Measurements from ENCODE around the gene FTO. TPM values are rescaled to one million over a fixed set of nuclear protein-coding genes. Genes with fewer than 3 reads are reported as not detected.

FTO gene
- polyA plus RNA-seq, 2 of the 4 experiments (the other 2 are of a cell fraction): 48.7 to 101 TPM

GRCh38 chr16:53891409-53892139 is 187.6 kb downstream of the FTO start:
- H3K9me3 ChIP-seq: no peaks in the 10 kb centered on the region
- CTCF ChIA-PET: interaction anchor here (0.6 to 2.2 kb wide), 20 partner anchors 8 to 1416 kb away, joined by 3 to 11 read pairs (median 3); no protein-coding TSS in a partner anchor
- POLR2A ChIA-PET: no interaction called here
- H3K4me1 ChIP-seq: peaks cover 30% of the 10 kb centered on the region
- DNase-seq (ENCODE audit: low read depth in 1 of 2, low spot score in 1 of 2) (no peak), FAIRE-seq (no peak), ATAC-seq (no peak)
- WGBS (ENCODE audit: missing lambda C conversion rate): 74% methylated on average over 9 of the region's 9 CpGs
- TF ChIP-seq ZC3H11A (IDR thresholded peaks at IDR 0.05) (no peak), ELK1 (IDR thresholded peaks at IDR 0.05; ENCODE audit: low read depth, low read length) (no peak), SMC3 (IDR thresholded peaks at IDR 0.05) (no peak), NPAS2 (CRISPR knock-in tag; IDR thresholded peaks at IDR 0.05; ENCODE audit: borderline replicate concordance) (no peak), RFX5 (IDR thresholded peaks at IDR 0.05) (no peak)
- H3K4me2 ChIP-seq: 0 out of 3 replicates have a peak overlapping the region, but pooled peaks have one; percentile 38
- no peak overlapping the region for H3K4me3 ChIP-seq
- H3K27ac ChIP-seq: peak overlapping the region in 1 of 2 experiments; percentile 9; a peak in 2 of 6 replicates

- Histone ChIP-seq H3K9me3 (no peaks in the 10 kb centered on the region), H3K4me2 (peak overlapping the region; percentile 38; the same call in 2 of the 3 replicates), H3K27ac (peak overlapping the region in 1 of 2 experiments; percentile 42; a peak in 1 of 6 replicates), H3K4me1 (peaks cover 30% of the 10 kb centered on the region), H3K4me3 (no peak overlapping the region)
- POLR2A ChIA-PET: no interaction called here
- DNase-seq (ENCODE audit: low read depth in 1 of 2, low spot score in 1 of 2) (peak; percentile 24 to 62), FAIRE-seq (no peak), ATAC-seq (peak; percentile 71 to 90; a peak in 4 of 6 replicates)
- CTCF ChIA-PET: interaction anchor here (0.6 to 2.2 kb wide), 20 partner anchors 8 to 1479 kb away, joined by 3 to 11 read pairs (median 3); no protein-coding TSS in a partner anchor
- TF ChIP-seq PHF8 (IDR thresholded peaks at IDR 0.05; ENCODE audit: borderline replicate concordance, low read depth) (no peak), HOXB5 (CRISPR knock-in tag; IDR thresholded peaks at IDR 0.05) (no peak), RAD21 (conservative IDR thresholded peaks at IDR 0.05 in 1 of 2, IDR thresholded peaks at IDR 0.05 in 1 of 2) (peak; percentile 81 to 86), CTCF (IDR thresholded peaks at IDR 0.05) (peak; percentile 82), SMC3 (IDR thresholded peaks at IDR 0.05) (peak; percentile 81), PBX3 (IDR thresholded peaks at IDR 0.05) (no peak), HES2 (IDR thresholded peaks at IDR 0.05) (no peak), BHLHE40 (IDR thresholded peaks at IDR 0.05; ENCODE audit: low read depth, low read length) (no peak)
- WGBS (ENCODE audit: missing lambda C conversion rate): 5% methylated on average over 3 of the region's 3 CpGs
These were observed 188.2 kb downstream of the FTO start for GRCh38 chr16:53892155-53892554.

GRCh38 chr16:53893731-53894435 is 189.9 kb downstream of the FTO start:
- H3K27ac ChIP-seq: no peak overlapping the region
- 57% methylated on average over 5 of the region's 5 CpGs for WGBS (ENCODE audit: missing lambda C conversion rate)
- peak in 1 of 2 experiments; percentile 74; a peak in 3 of 6 replicates for ATAC-seq

More at GRCh38 chr16:53893731-53894435, 189.9 kb downstream of the FTO start:
- Histone ChIP-seq H3K4me3 (no peak overlapping the region), H3K4me1 (peaks cover 35% of the 10 kb centered on the region), H3K9me3 (no peaks in the 10 kb centered on the region), H3K4me2 (peak overlapping the region; percentile 44)
- ChIA-PET POLR2A (no interaction called here), CTCF (interaction anchor here (0.8 to 1.2 kb wide), 2 partner anchors 120 to 121 kb away, joined by 4 read pairs; no protein-coding TSS in a partner anchor)
- FAIRE-seq: no peak
- no peak for TF ChIP-seq CBX8 (IDR thresholded peaks at IDR 0.05)
- TF ChIP-seq SREBF2 (IDR thresholded peaks at IDR 0.05): no peak
- TF ChIP-seq CBX2 (IDR thresholded peaks at IDR 0.05; ENCODE audit: borderline replicate concordance, low read depth): no peak
- no peak for TF ChIP-seq NFE2L2 (conservative IDR thresholded peaks at IDR 0.05; ENCODE audit: low read length)
- no peak for TF ChIP-seq PHF8 (IDR thresholded peaks at IDR 0.05; ENCODE audit: borderline replicate concordance, low read depth)
- no peak for TF ChIP-seq GATA3 (IDR thresholded peaks at IDR 0.05; ENCODE audit: borderline replicate concordance)
- no peak for TF ChIP-seq FOSL2 (IDR thresholded peaks at IDR 0.05)
- TF ChIP-seq FOSL2 (CRISPR knock-in tag; IDR thresholded peaks at IDR 0.05): peak; percentile 46
- no peak for TF ChIP-seq MYC (IDR thresholded peaks at IDR 0.05; ENCODE audit: borderline replicate concordance, low read length)
- TF ChIP-seq MAFK (IDR thresholded peaks at IDR 0.05; ENCODE audit: partially characterized antibody): peak; percentile 49
- no peak for TF ChIP-seq JUN (IDR thresholded peaks at IDR 0.05)
- TF ChIP-seq HES2 (IDR thresholded peaks at IDR 0.05): no peak
- no peak for TF ChIP-seq ATOH8 (CRISPR knock-in tag; IDR thresholded peaks at IDR 0.05; ENCODE audit: low read depth)
- TF ChIP-seq ELK1 (IDR thresholded peaks at IDR 0.05; ENCODE audit: low read depth, low read length): no peak
- no peak for TF ChIP-seq NR3C1 (IDR thresholded peaks at IDR 0.05)
- peak in 1 of 2 experiments; percentile 31 for DNase-seq (ENCODE audit: low read depth in 1 of 2, low spot score in 1 of 2)

Data from A549 (cell line).